AG08395 (cell line): ENCODE data around the gene BCL11B.

ENCODE experiments used
- DNase-seq: peaks from one replicate; pipeline ENCODE4 v3.0.0; 2012; ENCODE audit warnings: mixed read lengths, low spot score

BCL11B gene

DNA sequence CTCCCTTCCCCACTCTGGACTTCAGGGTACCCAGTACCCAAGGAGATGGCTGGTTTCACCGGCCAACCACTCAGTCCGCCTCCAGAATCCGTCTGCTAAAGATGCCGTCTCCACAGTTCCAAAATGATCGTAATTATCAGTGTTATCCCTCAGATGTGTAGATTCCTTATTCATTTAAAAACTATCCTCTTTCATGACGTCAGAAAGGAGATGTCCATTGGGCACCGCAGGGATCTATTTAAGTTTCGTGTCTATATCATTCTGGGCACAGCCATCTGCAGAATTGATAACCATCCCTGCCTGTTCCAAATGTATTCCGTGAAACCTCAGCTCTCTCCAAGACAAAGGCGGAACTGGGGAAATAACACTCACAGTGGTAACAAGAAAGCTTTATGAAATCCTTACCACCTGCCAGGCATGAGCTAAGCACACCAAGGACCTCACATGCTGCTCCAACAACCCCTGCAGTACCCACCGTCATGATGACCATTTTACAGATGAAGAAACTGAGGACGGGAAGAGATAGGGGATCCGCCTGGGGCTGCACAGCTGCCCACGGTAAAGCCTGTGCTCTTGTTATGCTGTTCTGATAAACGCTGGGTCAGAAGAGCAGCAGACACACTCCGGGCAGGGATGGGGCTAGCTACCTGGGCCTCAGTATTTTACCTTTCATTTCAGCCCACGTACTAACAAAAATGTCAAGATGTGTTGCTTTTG, 90.0 kb downstream of the BCL11B start:
- no peak for DNase-seq

DNA sequence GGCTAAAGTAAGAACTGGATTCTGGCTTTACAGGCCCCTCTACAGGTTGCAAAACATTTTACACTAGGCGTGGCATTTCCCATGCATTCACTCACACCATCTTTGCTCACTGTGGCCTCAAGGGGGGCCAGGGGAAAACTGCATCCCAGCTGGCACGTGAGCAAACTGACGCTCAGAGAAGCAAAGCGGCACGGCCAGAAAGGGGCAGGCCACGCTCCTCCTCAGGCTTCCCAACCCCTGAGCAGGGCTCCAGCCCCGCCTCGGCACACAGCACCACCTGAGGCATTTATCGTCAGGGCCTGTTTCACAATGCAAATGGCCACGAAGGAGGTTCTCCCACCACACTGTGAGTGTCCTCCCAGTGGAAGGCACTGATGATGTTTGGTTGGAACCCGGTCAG, 90.8 kb downstream of the BCL11B start:
- DNase-seq: no peak

DNA sequence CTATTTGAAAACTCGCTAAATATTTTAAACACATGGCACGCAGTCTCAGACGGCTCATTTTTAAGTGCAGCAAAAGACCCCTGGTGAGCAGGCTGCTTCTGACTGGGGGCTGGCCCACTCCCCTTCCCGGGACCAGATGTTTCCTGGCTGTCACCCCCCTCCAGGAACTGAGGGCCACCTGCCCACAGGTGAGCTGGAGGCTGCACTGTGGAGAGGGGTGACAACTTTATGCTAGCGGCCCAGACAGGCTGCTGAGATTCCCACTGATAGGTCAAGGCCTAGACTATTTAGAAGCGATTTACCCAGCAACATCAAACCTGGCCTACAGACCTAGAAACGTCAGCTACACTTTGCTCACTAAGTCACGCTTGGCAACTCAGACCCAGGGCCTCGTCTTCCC, 92.1 kb downstream of the BCL11B start:
- no peak for DNase-seq

DNA sequence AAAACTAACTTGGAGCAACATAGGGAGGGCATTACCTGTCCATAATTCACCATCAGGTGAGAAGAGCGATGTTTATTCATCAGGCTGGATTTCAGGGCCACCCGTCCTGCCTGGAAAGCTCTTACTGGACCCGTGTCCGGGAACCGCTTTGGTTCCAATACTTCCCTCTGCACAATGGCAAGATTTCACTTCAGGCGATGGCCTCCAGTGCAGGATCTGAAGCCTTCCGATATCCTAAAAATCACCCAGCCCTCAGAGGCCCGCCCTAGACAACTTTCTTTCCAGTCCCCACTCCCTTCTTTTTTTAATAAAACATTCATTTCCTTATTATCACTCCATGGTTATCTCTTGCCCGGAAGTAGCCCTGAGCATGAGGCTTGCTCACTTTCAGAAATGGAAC, 92.5 kb downstream of the BCL11B start:
- DNase-seq: no peak

DNA sequence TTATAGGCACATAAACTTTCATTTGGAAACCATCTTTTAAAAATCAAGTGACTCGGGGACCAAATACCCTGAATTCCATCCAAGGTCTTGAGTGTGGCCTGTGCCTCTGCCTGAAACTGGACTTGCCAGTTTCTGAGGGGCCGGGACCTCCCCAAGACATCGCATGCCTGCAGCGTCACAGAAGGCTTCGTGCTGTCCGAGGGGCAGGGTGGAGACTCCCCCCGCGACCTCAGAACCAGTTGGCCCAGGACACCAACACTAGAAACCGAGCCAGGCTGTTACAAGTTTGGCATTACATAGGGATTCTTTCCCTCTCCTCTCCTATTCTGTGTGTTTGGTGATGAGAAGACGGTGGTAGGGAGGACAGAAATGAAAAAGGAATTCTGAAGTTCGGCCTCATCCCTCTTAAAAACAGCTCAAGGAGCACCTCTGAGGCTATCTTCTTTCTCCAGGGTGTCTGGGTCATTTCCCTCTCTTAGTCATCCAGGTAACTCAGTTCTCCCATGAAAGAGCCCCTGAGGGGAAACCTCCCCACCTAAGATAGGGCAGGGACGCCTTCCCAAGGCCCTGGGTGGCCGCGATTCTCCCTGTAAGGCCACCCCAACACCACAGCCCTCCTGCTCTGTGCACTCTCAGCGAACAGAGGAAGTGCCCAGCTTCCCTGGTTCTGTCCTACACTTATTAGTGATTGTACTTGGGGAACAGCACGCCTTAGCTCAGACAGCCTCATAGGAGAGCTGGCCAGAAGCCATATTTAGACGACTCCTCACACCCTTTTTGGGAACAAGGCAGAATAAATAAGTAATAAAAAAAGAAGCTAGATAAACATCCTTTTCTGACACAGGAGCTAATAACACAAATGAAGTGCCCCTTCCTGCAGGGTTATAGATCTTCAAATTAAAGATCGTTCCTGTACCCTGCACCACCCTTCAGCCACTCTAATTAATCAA, 93.8 kb downstream of the BCL11B start:
- DNase-seq: no peak

DNA sequence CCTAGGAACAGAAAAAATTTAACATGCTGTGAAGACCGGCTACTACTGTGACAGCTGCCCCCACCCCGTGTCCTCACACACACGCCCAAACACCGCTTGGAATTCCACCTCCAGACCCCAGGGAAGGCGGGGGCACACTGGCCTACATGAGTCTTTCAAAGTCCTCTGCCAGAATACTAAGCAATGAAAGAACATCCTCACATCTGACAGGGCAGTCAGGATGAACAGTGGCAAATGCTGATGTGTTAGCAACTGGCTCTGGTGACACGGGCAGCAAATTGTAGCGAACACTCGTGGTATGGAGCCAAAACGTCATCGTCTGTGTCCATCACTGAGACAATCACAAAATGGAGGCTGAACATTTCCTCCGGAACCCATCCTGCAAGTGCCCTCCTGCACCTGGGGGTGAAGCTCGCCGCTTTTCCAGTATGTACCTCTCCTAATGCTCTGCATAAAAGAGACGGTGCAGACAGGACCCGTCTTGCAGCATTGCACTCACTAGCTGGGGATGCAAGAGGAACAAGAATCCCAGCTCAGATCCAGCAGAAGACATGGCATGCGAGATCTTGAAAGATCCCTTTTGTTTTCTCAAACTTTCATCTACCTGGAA, 94.8 kb downstream of the BCL11B start:
- DNase-seq: no peak

DNA sequence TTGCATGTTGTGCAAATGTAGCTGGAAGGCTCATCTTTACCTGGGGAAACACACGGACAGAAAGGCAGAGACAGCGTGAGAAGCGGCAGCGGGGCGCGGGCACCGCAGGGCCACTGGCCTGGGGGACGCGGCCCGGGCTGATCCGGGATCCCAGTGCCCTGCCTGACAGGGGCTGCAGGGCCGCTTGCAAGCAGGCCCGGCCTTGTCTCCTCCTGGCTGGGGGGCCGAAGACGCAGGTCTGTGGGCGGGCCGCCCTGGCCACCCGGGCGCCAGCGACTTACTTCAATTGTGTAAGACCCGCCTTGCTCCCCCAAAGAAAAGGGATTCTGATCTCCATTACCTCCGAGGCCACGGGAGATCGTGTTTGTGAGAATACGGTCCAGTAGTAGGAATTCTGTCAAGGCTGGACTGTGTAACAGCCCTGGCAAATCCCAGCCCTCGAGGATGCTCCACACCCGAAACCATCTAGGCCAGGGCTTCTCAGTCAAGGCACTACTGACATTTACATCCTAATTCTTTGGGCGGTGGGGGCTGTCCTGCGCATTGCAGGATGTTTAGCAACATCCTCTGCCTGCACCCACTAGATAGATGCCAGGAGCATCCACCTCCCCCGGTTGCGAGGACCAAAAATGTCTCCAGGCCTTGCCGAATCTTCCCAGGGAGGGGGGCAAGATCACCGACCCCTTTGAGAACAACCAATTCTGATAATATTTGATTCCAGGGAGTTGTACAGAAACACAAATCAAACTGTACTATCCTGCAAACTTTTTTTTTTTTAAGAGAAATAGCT, 95.6 kb downstream of the BCL11B start:
- no peak for DNase-seq

DNA sequence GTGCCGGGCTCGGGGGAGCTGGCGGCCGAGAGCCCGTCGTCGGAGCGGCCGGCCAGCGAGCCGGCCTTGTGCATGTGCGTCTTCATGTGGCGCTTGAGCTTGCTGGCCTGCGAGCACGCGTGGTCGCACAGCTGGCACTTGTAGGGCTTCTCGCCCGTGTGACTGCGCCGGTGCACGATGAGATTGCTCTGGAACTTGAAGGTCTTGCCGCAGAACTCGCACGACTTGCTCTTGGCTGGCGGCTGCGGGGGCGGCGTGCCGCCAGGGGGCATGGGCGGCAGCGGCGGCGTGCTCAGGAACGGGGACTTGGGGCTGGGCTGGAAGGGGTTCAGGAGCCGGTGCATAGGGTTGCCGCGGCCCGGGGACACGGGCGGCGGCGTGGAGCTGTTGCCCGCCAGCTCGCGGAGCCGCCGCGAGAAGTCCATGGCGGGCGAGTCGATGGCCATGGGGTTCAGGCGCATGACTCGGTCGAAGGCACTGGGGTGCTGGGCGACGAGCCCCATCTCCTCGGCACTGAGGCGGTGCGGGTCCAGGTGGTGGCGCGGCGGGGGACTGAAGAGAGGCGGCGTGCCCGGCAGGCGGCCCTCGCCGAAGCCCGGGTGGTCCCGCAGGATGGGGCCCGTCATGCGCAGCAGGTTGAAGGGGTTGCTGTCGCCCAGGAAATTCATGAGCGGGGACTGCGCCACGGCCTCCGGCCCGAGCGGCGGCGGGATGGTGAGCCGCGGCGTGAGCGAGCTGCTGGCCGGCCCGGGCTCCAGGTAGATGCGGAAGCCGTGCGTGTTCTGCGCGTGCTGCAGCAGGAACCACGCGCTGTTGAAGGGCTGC, 96.5 kb downstream of the BCL11B start:
- no peak for DNase-seq

DNA sequence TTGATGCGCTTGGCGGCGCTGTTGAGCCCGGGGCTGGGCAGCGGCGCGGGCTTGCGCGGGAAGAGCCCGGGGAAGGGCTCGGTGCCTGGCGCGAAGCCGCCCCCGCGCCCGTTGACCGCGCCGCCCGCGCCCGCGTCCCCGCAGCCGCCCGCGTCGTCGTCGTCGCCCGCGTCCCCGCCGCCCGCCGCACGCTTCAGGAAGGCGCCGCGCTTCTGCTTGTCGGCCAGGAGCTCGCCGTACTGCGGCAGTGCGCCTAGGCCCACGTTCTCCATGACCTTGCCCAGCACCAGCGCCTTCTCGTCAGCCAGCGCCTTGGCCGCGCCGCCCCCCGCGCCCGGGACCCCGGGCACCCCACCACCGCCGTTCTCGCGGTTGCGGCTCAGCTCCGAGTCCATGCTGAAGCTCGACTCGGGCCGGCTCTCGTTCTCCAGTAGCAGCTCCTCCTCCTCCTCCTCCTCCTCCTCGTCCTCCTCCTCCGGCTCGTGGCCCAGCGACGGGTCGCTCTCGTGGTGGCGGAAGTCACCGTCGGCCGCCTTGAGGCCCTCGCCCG, 97.2 kb downstream of the BCL11B start:
- DNase-seq: no peak

DNA sequence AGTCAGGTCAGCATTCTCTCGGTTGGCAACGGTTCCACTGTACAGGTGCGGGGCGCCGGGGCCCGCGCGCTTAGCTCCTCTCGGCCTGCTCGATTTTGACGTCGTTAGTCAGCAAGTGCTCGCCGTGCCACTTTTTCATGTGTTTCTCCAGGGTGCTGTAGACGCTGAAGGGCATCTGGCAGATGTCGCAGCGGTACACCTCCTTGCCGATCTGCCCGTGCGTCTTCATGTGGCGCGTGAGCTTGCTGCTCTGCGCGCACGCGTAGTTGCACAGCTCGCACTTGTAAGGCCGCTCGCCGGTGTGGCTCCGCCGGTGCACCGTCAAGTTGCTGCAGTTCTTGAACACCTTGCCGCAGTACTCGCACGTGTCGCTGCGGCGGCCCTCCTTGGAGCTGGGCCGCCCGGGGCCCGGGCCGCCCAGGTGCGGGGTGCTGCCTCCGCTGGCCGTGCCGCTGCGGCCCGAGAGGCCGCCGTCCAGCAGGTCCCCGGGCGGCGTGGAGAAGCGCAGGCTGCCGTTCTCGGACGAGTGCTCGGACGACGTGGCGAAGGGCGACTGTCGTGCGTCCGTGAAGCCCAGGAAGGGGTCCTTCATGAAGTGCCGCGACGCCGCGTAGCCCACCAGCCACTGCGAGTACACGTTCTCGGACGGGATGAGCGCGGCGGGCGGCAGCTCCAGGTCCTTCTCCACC, 97.8 kb downstream of the BCL11B start:
- no peak for DNase-seq

- DNase-seq: no peak
These were observed 98.5 kb downstream of the BCL11B start for GRCh38 chr14:99173506-99173905.

GRCh38 chr14:99173086-99173485, 98.9 kb downstream of the BCL11B start:
- DNase-seq: no peak

DNA sequence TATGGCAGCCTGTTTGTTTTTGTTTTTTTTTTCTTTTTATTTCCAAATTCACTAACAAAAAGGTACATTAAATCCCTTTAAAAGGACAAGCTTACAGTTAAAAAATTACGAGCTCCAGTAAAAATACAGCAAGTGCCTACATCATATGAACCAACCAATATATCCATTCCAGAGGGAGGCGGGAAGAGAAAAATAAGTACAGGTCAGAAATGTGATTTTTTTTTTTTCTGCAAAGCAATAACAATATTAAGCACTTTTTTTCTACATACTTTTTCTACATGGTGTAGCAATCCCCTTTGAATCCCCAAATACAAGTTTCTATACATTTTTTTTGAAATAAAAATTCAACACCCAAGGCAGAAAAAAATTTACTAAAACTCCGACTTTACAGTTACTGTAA, 100.6 kb downstream of the BCL11B start:
- DNase-seq: no peak

DNA sequence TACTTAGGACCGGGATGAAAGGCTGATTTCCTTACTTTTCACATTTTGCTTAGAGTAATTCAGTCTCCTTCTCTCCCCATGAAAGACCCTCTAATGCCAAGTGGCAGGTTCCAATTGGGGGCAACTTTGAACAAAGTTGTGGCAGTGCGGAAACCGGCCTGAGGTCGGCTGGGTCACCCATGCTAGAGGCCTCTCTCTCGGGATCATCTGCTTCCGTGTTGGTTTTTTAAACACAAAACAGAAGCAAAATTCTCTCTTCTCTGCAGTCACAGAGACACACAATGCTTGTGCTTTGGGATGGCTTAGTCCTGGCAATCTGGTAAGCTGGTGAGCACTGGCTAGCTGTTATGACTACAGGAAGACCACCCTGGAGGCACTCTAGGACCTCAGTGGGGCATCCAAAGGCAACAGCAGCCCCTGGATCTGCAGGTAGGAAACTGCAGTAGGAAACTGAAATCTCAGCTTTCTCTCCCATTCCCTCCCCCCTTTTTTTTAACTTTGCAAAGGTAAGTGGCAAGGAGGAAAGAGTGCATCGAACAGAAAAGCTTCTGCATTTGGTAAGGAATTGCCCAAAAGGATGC, 102.1 kb downstream of the BCL11B start:
- no peak for DNase-seq

GRCh38 chr14:99168330-99168729, 103.7 kb downstream of the BCL11B start:
- no peak for DNase-seq

- DNase-seq: no peak
These were observed 105.5 kb downstream of the BCL11B start for GRCh38 chr14:99166506-99166905.

DNA sequence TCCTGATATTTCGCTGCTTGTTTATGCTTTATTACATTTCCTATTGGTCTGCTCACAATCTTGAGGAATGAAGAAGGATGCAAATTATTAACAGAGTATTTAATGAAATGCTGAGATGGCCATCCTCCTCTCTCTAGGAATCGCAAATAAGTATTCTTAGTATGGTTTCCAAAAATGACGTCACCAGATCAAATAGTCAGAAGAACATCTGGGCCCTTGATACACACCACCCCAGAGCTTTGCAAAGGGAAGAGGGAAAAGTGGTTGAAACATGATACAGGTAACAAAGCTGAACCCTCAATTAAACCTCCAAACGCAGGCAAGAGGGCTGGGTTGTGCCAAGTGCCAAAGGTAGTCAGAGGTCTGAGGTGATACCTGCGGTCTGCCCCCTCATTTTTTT, 107.3 kb downstream of the BCL11B start:
- no peak for DNase-seq

DNA sequence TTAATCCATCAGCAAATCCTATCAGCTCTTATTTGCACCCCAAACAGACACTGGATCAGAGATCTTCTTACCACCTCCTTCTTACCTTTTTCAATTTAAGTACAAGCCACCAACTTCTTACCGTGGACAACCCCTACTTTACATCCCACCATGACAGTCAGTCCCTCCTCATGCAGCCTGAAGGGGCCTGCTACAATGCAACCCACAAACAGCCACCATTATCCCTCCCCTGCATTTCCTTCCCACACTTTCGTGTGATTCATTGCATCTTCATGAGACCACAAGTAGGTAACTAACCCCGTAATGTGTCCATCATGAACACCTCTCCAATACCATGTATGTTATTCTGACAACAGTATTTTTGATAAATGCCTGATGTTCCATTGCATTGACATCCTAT, 108.6 kb downstream of the BCL11B start:
- no peak for DNase-seq

GRCh38 chr14:99159341-99160340, 112.4 kb downstream of the BCL11B start:
- DNase-seq: no peak
